Mammary epithelial cell (primary cell): ENCODE data around the gene HOOK2.
"Not testable (repeated sequence)": the region's sequence is repeated elsewhere in the genome, so short reads cannot be mapped to it uniquely, and the experiment has no call there.

Experiments used
- CTCF ChIP-seq, 2 donors: IDR thresholded peaks in 1 of 2; conservative IDR thresholded peaks in 1 of 2; 2 replicates each; pipeline ENCODE4 v1.5.1; 2011 to 2012; ENCODE audit warnings: inconsistent platforms in 2 of 2, low read length in 2 of 2, mild to moderate bottlenecking in 2 of 2, control low read depth in 1 of 2, low read depth in 1 of 2; ENCODE audit not compliant: insufficient read depth in 1 of 2; ENCODE audit errors: extremely low read depth in 1 of 2
- EZH2 ChIP-seq: IDR thresholded peaks from 2 replicates; pipeline ENCODE4 v1.6.1; 2012; ENCODE audit warnings: low read length, inconsistent platforms, borderline replicate concordance

- TF ChIP-seq CTCF (conservative IDR thresholded peaks at IDR 0.05 in 1 of 2, IDR thresholded peaks at IDR 0.05 in 1 of 2; ENCODE audit: extremely low read depth in 1 of 2, insufficient read depth in 1 of 2, low read depth in 1 of 2, low read length in 2 of 2); EZH2: not testable (repeated sequence)
These were observed 62.0 kb downstream of the HOOK2 start for GRCh38 chr19:12713304-12713703.
